HG03135 (cell line): ENCODE results near the gene NKRF.
"Not testable (repeated sequence)": the region's sequence is repeated elsewhere in the genome, so short reads cannot be mapped to it uniquely, and the experiment has no call there.

Experiments
- ATAC-seq: cut with Tn5 transposase; IDR thresholded peaks from one replicate; pipeline ENCODE4 v1.9.1; 2021; ENCODE audit warnings: mild to moderate bottlenecking, moderate library complexity; ENCODE audit not compliant: unreplicated experiment

The NKRF gene

DNA sequence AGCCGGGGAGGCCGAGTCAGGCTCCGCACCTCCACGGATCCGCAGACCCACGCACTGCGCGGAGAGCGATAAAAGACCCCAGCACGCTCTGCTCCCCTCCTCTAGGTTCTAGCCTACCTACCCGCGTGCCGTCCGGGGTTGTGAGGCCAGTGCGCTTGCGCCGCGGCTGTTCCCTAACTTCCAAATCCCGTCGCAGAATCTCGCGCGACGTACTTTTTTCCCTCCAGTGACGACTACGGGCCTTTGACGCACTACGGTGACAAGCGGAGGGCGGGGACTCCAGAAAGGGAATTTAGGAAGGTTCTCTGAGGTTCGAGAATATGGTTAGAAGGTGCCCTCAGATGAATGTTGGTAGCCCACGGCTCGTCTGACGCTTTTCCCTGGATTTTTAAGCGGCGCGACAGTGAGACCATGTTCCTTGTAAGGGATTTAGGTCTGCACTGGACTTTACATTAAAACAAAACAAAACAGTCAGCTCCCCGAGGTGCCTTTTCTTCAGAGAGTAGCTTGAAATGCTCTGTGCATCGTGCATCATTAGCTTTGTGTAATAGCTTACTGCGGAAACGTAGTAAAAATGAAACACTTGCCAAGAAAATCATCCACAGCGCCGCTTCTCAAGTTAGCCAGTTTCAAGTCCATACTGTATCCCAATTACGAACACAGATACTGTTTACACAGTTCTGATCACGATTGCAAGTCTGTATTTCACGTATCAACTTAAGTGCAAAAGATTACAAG is at the start of gene NKRF:
TSS of gene NKRF (minus strand) at position 145 of the 738 bp plus-strand sequence.
- peak; percentile 83 for ATAC-seq

DNA sequence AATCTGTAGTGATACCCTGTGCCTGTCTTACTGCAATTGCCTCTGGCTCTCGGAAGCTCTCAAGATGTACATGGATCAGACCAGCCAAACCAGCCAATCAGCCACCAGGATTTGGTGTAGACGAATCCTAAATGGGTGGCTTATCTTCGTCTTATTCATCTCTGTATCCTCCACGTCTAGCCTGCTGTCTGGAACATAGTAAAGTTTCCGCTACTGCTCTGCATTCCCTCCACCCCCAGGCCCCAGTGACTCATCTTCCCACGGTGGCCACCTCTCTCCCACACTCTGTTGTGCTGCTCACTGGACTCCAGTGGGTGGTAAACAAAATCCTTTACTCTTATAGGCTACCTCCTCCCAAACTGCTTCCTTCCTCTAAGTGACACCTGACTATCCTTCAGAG is 48.9 kb upstream of the NKRF start:
- ATAC-seq = no peak

DNA sequence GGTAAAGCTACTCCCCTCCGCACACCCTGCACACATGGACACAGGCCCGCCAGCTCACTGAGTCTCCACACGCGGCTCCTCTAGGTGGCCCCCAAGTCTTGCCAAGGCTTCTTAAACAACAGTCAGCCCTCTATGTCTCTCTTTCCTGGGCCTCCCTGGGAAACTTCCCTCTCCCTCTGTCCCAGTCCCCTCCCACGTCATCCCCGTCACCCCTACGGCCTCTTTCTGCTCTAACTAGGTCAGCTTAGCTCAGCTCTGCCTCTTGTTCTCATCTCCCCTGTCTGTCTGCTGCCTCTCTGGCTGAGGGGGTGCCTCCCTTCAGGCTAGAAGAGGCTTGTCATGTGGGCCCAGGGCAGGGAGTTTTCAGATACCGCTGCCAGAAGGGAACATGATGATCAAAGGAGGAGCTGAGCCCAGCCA is 47.9 kb upstream of the NKRF start:
- ATAC-seq = no peak

DNA sequence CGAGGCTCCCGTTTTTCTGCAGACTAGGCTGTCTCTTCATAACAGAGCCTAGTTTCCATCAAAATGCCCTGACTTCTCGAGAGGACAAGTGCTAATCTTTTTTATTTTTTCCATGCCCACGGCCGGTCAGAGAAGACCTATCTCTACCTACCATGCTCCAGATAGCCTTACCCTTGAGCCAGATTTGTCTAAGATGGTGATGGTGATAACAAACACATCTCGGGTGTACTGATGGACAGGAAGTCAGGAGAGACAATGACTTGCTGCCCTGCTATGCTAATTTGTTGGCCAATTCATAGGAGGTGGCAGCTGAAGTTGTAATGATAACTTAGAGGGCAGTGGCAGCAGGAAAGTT is 42.2 kb upstream of the NKRF start:
- no peak for ATAC-seq

DNA sequence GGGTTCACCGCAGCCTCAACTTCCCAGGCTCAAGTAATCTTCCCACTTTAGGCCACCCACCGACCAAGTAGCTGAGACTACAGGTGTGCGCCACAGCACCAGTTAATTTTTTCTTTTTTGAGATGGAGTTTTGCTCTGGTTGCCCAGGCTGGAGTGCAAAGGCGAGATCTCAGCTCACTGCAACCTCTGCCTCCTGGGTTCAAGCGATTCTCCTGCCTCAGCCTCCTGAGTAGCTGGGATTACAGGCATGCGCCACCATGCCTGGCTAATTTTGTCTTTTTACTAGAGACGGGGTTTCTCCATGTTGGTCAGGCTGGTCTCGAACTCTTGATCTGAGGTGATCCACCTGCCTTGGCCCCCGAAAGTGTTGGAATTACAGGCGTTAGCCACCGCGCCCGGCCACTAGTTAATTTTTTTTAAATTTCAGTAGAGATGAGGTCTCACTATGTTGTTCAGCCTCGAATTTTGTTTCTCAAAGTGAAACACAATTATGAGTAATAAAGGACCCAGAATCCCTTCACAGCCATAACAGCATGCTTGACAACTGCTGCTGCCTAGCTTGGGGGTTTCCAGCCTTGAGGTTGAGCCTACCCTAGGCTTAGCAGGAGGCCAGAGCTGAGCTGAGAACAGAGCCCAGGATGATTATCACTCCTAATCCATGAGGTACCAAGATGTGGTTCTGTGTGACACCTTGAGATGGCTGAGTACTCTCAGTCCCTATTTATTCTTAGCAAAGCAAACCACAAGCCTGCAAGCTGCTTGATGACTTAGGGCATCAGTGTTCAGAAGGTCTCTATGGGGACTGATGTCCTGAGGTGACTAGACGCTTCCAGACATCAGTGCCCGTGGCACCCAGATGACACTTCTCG is 41.6 kb upstream of the NKRF start:
- ATAC-seq = peak; percentile 93

DNA sequence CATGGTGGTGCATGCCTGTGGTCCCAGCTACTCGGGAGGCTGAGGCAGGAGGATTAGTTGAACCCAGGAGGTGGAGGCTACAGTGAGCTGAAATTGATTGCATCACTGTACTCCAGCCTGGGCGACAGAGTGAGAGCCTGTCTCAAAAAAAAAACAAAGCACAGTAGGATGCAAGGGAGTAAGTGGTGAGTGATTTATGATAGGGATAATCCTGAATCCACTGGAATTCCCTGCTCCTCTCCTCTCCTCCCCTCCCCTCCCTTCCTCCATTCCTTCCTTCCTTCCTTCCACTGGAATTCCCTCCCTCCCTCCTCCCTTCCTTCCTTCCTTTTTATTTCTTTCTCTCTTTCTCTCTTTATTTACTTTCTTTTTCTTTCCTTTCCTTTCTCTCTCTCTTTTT is 40.9 kb upstream of the NKRF start:
- no peak for ATAC-seq

DNA sequence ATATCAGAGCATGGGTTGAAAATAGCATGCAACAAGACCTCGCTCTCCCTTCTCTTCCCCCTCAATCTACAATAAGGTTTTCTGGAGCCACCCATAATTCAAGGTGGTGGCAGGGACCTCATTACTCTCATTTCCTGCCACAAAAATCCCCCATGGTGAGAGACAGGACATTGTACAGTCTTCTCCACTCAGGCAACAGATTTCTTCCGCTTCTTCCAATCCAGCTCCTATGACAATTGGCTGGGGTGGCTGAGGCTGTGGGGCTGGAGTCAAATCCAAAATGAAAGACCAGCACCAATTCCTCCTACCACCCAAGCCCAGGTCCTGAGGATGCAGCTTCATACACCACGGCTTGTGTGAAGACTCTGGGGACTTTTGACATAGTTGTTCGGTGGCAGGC is 40.3 kb upstream of the NKRF start:
- no peak for ATAC-seq

DNA sequence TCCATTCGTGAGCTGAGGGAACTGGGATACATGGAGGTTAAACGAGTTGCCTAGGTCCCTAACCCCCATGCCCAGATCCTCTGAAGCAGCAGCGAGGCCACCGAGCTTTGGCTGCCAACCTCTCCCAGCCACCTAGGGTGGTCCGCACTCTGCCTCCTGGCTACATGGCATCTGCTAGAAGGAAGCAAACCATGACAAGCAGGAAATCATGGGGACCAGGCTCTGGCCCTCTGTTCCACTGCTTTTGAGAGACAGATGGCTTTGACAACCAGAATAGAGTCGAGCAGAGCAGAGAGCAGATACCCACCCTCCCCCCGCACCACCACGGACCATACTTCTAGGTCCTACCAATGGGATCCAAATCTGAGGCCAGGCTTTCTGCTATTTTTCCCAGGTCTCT is 37.5 kb upstream of the NKRF start:
- no peak for ATAC-seq

DNA sequence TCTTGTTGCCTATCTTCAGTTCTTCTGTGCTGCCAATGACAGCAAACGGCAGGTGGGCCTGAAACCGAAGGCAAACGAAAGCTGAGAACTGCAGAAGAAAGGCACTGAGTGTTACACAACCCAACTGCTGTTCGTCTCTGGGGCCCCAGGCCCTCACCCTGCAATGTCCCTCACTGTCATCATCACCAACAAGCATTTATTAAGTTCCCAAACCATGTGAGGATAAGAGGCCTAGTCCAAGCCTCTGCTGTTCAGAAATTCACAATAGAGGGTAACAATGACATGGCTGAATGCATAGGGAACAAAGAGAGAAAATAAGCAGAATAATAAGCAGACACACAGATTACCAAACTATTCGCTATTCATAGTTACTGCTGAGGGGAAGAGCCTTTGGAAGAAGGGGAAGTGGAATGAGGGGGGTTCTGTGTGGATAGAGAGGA is 34.5 kb upstream of the NKRF start:
- no peak for ATAC-seq

DNA sequence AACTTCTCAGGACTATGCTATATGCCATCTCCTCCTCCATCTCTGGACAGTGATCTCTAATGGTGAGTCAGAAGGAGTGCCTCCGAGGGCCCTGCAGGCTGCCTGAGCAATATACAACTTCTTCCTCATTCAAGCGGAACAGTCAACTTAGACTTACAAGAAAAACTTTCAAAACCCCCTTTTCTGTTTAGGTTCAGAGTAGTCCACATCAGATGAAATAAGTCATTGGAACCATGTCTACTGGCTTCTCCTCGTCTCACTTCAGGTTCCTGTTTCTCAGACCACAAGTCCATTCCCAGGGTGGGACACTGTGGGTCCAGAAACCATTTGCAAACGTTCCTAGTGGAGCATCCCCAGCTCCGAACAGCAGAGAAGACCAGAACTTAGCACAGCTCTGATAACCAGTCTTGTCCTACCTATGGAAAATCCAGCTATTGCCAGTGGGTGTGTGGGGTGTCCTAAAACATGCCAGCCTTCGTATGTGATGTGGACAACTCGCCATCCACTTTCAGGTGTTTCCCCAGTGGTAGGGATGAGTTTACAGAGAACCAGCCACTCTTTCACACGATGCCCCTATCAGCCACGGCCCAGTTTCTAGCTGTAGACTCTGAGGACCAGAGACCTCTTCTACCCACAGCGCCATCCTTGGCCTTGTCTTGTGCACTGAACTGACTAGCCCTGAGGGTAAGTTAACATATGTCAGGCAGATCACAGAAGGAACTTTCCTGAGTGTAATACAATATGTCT is 32.7 kb upstream of the NKRF start:
- ATAC-seq = peak; percentile 70

DNA sequence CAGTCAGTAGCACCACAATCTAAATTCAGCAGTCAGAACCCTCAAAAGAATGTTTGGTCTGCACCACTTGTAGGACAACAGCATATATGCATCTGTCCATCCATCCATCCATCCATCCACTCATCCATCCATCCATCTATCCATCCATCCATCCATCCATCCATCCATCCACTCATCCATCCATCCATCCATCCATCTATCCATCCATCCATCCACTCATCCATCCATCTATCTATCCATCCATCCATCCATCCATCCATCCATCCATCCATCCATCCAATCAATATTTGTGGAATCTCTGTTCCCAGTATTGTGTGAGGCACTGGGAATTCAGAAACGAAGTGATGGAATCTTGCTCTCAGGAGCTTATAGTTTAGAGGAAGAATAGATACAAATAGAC is 31.2 kb upstream of the NKRF start:
- not testable (repeated sequence) for ATAC-seq

DNA sequence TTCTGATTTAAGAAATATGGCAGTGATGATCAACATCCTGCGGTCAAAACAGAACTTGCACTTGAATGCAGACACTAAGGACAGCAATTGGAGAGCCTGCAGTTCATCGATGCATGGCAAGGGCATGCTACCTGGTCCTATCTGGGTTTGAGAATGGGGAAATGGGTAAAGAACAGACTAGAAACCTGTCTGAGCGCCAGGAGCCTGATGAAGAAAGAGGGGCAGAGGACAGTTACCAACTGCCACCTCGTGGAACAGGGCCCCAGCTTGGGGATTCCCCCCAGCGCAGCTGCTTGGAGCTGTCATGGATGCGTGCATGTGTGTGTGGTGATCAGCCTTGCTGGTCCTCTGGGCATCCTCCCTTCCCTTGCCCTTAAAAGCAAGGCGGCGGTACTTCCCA is 30.2 kb upstream of the NKRF start:
- ATAC-seq = peak; percentile 47

DNA sequence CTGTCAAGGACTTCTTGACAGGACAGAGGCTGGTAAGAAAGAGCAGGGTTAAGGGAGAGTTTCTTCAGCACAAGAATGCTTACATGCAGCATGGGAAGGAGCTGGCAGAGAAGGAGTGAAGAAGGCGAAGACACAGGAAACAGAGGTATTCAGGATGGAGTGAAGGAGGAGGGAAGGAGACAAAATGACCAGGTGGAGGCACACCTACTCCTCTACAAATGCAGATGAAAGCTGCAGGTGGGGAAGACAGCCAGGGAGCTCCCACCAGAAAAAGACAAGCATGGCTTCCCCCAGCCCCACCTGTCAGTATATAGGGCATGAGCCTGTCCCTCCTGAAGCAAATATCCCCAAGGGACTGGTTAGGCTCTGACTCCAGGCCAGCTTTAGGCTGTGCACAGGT is 29.6 kb upstream of the NKRF start:
- ATAC-seq = no peak

DNA sequence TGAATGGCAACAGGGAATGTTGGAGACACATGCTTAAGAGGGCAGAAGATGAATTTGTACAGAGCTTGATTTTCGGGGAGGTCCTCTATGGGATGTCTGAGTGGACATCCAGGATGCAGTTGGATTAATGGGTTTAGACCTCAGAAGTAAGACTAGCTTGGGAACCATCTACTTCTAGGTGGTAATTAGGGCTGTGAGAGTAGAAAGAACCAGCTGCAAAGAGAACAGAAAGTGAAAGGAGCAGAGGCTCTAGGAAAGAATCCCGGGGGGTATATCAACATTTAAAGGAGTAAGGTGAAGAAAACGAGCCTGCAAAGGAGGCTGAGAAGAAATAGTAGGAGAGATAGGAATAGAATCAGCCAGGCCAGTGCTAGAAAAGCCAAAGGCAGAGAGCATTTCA is 29.0 kb upstream of the NKRF start:
- ATAC-seq = no peak

DNA sequence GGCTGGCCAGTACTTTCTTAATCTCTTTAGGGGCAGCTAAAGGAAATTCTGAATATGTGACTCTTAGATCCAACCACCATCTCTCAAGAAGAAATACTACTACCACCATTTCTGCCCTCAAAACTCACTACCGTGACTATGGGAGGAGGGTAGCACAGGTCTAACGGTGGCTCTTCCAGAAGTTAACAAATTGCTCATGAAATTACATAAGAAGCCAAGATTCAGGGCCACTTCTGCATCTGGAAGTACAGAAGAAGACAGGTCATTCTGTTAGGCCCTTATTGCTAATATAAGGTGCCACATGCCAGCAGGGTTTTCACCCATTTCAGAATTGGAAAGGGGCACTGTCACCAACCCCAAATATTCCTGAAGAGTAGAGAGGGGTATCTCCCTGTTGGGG is 19.6 kb upstream of the NKRF start:
- ATAC-seq = no peak

DNA sequence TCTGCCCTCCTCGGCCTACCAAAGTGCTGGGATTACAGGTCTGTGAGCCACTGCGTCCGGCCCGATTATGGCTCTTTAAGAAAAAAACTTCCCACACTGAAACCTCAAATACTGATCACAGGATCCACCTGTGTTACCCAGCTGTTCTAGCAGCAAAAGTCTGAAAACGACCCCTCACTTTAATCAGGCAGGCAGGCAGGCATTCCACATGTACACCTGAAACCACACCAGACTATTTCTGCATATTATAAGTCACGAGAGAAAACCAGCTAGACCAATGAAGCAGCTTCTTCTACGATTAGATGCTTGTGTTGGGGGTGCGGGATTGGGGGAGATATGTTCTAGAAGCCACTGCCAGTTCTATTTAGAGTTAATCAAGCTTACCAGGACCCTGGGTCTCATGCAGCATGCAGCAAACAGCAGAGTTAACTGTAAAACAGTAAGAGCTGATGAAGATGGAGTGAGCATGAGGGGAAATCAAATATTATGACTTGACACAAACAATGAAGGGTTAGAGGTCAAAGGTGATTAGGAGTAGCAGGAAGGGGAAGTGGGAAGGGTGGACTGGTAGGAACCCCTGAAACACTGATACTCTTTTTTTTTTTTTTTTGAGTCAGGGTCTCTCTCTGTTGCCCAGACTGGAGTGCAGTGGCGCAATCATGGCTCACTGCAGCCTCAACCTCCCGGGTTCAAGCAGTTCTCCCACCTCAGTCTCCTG is 18.9 kb upstream of the NKRF start:
- ATAC-seq = no peak

DNA sequence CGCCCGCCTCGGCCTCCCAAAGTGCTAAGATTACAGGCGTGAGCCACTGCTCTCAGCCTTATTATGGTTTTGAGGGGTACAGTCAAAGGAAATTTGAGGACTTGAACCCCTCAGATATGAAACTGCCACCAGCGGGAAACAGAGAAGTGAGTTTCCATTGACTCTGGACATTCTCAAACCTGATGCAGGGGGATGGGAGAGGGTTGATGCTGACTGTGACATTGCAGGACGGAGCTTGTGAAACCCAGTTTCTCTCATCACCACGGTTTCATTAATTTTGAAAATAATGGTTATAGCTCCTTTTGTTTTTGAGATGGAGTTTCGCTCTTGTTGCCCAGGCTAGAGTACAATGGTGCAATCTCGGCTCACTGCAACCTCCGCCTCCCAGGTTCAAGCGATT is 18.2 kb upstream of the NKRF start:
- no peak for ATAC-seq

DNA sequence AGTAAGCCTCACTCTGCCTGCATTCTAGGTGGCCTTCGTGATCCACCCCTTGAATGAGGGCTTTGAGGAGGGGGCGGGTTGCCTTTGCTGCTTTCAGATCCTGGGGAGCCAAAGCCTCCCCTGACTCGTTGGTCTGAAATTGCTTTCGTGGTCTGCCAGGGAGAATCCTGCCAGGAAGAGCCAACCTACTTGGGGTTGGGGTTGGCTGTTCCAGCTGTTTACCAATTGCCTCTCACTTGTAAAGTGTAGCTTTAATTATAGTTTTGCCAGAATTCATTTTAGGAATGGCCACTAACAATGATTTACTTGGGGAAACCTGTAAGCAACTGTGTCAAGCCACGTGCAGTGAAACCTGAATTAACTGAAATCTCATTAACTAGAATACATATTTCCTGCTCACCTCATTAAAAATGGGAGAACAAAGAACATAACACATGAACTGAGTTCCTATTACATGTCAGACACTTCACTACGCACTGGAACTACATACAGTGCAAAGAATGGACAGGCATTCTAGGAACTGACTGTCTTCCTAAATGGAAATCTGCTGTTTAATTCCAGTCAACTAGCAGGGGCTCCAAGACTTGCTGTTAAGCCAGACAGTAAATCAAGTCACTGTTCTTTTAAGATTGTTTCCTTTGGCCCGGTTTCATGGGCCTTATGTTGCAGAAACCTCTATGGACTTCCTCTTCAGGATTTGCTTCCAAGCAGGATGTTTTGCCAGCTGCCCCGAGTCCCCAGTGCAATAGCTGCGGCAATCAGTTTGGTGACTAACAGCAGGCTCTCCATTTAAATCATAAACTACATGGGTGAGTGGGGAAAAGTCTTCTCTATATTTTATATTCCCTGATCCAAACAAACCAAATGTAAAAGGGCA is 16.4 kb upstream of the NKRF start:
- no peak for ATAC-seq

DNA sequence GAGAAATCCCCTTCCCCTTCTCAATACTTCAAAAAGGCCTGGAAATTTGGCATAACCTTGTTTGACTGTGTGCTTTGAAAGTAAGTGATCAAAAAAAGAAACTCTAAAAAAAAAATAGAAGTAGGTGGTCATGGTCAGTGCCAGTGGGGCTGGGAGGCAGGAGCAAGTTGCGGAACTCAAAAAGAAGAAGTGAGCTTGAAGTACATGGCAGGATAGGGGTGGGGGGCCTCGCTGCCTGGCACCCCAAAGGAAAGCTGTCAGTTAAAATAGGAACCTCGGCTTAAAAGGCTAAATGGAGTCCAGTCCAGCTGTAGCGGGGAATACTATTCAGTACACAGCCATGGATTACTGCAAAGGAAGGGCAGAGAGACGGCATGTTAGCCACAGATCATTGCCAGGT is 12.2 kb upstream of the NKRF start:
- ATAC-seq = peak; percentile 34
